Right renal pelvis (tissue), 4 donors: ENCODE measurements around the gene ZNF423. TPM values are rescaled to one million over a fixed set of nuclear protein-coding genes. Genes with fewer than 3 reads are reported as not detected.

ENCODE experiments used
- DNase-seq, 4 donors: peaks; one replicate each; pipeline ENCODE4 v3.0.0-alpha.2; 2013; ENCODE audit warnings: low read depth in 4 of 4, low spot score in 3 of 4, missing footprints in 1 of 4
- polyA plus RNA-seq, 4 donors: library from polyadenylated mRNA; unstranded; fragments of 120-200 nt; gene quantifications; one replicate each; pipeline ENCODE4 v1.2.1, GENCODE V29; 2013; ENCODE audit not compliant: insufficient read length in 4 of 4

The ZNF423 gene
- polyA plus RNA-seq, 4 donors = 26.0 to 28.4 (median 27.2) TPM

- no peak for DNase-seq
Measured at GRCh38 chr16:49757559-49758069, 98.3 kb downstream of the ZNF423 start.

GRCh38 chr16:49756775-49757558, 98.9 kb downstream of the ZNF423 start:
- no peak for DNase-seq

- DNase-seq = no peak
Measured at GRCh38 chr16:49755716-49756505, 100.0 kb downstream of the ZNF423 start.

- no peak for DNase-seq
Measured at GRCh38 chr16:49755313-49755620, 100.6 kb downstream of the ZNF423 start.

GRCh38 chr16:49754495-49755312, 101.2 kb downstream of the ZNF423 start:
- no peak for DNase-seq

GRCh38 chr16:49750341-49751000, 105.4 kb downstream of the ZNF423 start:
- no peak for DNase-seq

GRCh38 chr16:49749816-49750215, 106.1 kb downstream of the ZNF423 start:
- DNase-seq = no peak

GRCh38 chr16:49748322-49748721, 107.6 kb downstream of the ZNF423 start:
- DNase-seq = no peak

GRCh38 chr16:49747654-49748053, 108.3 kb downstream of the ZNF423 start:
- no peak for DNase-seq

GRCh38 chr16:49746545-49746944, 109.4 kb downstream of the ZNF423 start:
- no peak for DNase-seq

- DNase-seq = no peak
Measured at GRCh38 chr16:49745311-49745747, 110.6 kb downstream of the ZNF423 start.

- DNase-seq = no peak
Measured at GRCh38 chr16:49744244-49745220, 111.4 kb downstream of the ZNF423 start.

GRCh38 chr16:49743658-49744057, 112.3 kb downstream of the ZNF423 start:
- DNase-seq = no peak

- no peak for DNase-seq
Measured at GRCh38 chr16:49743203-49743464, 112.8 kb downstream of the ZNF423 start.

GRCh38 chr16:49742428-49743202, 113.3 kb downstream of the ZNF423 start:
- DNase-seq = no peak

- DNase-seq = no peak
Measured at GRCh38 chr16:49740256-49740655, 115.7 kb downstream of the ZNF423 start.

GRCh38 chr16:49739381-49739780, 116.5 kb downstream of the ZNF423 start:
- no peak for DNase-seq

- no peak for DNase-seq
Measured at GRCh38 chr16:49738832-49739231, 117.1 kb downstream of the ZNF423 start.

- no peak for DNase-seq
Measured at GRCh38 chr16:49738001-49738400, 117.9 kb downstream of the ZNF423 start.
